A673 (cell line): ENCODE data around the gene GPX8. TPM values are rescaled to one million over a fixed set of nuclear protein-coding genes. Genes with fewer than 3 reads are reported as not detected.

Experiments
- BruUV-seq: library from RNA; stranded (reverse); fragments of 400-500 nt; replicated peaks from 2 replicates; lab custom pipeline; 2021; lab: Mats Ljungman, UMichigan
- CTCF ChIA-PET: fragments of 300-600 bp; sonication (Branson Sonifier 250); formaldehyde crosslinking; loops from one replicate; lab custom pipeline; 2022; ENCODE audit warnings: antibody characterized with exemption; lab: Charles Lee
- POLR2A ChIA-PET: fragments of 300-600 bp; sonication (Branson Sonifier 250); formaldehyde crosslinking; loops from one replicate; lab custom pipeline; 2022; ENCODE audit warnings: antibody characterized with exemption; ENCODE audit not compliant: low non-redundant PET; lab: Charles Lee
- DNase-seq: peaks from one replicate; pipeline ENCODE4 v3.0.0-alpha.2; 2015; ENCODE audit warnings: low spot score
- H3K27ac ChIP-seq: fragments of 200-600 bp; sonication (generic); 2 replicates; pipeline ENCODE4 v1.5.1; 2016; ENCODE audit warnings: mixed run types, low read depth, mild to moderate bottlenecking, mixed read lengths, antibody characterized with exemption, low read length; ENCODE audit not compliant: poor library complexity, severe bottlenecking
- H3K27me3 ChIP-seq: fragments of 200-600 bp; sonication (generic); replicated peaks from 2 replicates; pipeline ENCODE4 v1.6.1; 2017; ENCODE audit warnings: mixed run types, low read depth, mild to moderate bottlenecking, mixed read lengths, antibody characterized with exemption, low read length; ENCODE audit not compliant: insufficient read depth, poor library complexity
- H3K36me3 ChIP-seq: fragments of 200-600 bp; sonication (generic); 2 replicates; pipeline ENCODE4 v1.6.1; 2016; ENCODE audit warnings: mixed run types, mild to moderate bottlenecking, mixed read lengths, antibody characterized with exemption, low read length; ENCODE audit not compliant: insufficient read depth, poor library complexity, severe bottlenecking
- H3K4me1 ChIP-seq: fragments of 200-600 bp; sonication (generic); 2 replicates; pipeline ENCODE4 v1.6.1; 2017; ENCODE audit warnings: mixed run types, mild to moderate bottlenecking, mixed read lengths, antibody characterized with exemption, low read length; ENCODE audit not compliant: insufficient read depth, poor library complexity, severe bottlenecking
- H3K4me3 ChIP-seq: fragments of 200-600 bp; sonication (generic); 2 replicates; pipeline ENCODE4 v1.5.1; 2016; ENCODE audit warnings: low read depth, mixed run types, mild to moderate bottlenecking, mixed read lengths, low read length; ENCODE audit not compliant: poor library complexity, severe bottlenecking
- H3K9me3 ChIP-seq: fragments of 200-600 bp; sonication (generic); 2 replicates; pipeline ENCODE4 v1.6.1; 2016; ENCODE audit warnings: mixed run types, low read depth, mild to moderate bottlenecking, mixed read lengths, antibody characterized with exemption, low read length; ENCODE audit not compliant: poor library complexity, severe bottlenecking
- EZH2 ChIP-seq: fragments of 200-600 bp; sonication (generic); IDR thresholded peaks from 2 replicates; pipeline ENCODE4 v1.6.1; 2017; ENCODE audit warnings: borderline replicate concordance, low read depth, mild to moderate bottlenecking, mixed read lengths, antibody characterized with exemption, low read length; ENCODE audit not compliant: poor library complexity, severe bottlenecking
- intact Hi-C: fragments of 100-400 bp; cut with micrococcal nuclease; formaldehyde crosslinking; loops from one replicate; pipeline ENCODE4 v1.10.0; 2022; ENCODE audit not compliant: unreplicated experiment
- total RNA-seq: library from RNA; stranded (reverse); gene quantifications from 2 replicates; pipeline ENCODE4 v1.2.3, GENCODE V29; 2021
- TF ChIP-seq, protein P1 (sequence below): fragments of 300-800, 200-600 bp; sonication (generic); conservative IDR thresholded peaks from 2 replicates; pipeline ENCODE4 v1.5.1; 2017; ENCODE audit warnings: low read depth, mild to moderate bottlenecking, antibody characterized with exemption, low read length, moderate library complexity, mixed read lengths

GPX8 gene
- total RNA-seq, 1 experiment from 2014 or later = 54.7 TPM

DNA sequence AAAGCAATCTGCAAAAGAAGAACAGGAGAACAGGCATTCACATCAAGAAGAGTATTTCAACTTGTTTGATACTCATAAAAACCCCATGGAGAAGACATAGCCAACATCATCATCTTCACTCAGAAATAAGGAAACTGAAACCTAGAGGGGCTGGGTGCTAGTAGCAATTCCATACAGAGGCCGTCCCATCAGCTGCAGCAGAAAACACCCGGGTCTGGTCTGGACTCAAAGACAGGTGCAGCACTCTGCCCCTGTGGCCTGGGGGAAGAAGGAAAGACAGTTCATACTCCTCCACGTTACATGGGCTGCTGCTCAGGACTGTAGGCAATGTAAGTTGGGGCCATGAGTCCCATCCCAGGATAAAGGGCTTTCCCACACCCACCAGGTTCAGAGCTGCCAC is 45.9 kb upstream of the GPX8 start:
- no peak overlapping the region for H3K27ac ChIP-seq
- no TSS peak for BruUV-seq
- intact Hi-C loops = no loop called here
- DNase-seq = no peak
- peaks cover 5% of the 10 kb centered on the region for H3K27me3 ChIP-seq
- H3K36me3 ChIP-seq = no peaks in the 10 kb centered on the region
- CTCF ChIA-PET = no interaction called here
- no peaks in the 10 kb centered on the region for H3K9me3 ChIP-seq
- TF ChIP-seq EZH2 = no peak
- TF ChIP-seq, protein P1, sequence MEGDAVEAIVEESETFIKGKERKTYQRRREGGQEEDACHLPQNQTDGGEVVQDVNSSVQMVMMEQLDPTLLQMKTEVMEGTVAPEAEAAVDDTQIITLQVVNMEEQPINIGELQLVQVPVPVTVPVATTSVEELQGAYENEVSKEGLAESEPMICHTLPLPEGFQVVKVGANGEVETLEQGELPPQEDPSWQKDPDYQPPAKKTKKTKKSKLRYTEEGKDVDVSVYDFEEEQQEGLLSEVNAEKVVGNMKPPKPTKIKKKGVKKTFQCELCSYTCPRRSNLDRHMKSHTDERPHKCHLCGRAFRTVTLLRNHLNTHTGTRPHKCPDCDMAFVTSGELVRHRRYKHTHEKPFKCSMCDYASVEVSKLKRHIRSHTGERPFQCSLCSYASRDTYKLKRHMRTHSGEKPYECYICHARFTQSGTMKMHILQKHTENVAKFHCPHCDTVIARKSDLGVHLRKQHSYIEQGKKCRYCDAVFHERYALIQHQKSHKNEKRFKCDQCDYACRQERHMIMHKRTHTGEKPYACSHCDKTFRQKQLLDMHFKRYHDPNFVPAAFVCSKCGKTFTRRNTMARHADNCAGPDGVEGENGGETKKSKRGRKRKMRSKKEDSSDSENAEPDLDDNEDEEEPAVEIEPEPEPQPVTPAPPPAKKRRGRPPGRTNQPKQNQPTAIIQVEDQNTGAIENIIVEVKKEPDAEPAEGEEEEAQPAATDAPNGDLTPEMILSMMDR = no peak
- POLR2A ChIA-PET = no interaction called here
- no peak overlapping the region for H3K4me3 ChIP-seq
- H3K4me1 ChIP-seq = no peaks in the 10 kb centered on the region

DNA sequence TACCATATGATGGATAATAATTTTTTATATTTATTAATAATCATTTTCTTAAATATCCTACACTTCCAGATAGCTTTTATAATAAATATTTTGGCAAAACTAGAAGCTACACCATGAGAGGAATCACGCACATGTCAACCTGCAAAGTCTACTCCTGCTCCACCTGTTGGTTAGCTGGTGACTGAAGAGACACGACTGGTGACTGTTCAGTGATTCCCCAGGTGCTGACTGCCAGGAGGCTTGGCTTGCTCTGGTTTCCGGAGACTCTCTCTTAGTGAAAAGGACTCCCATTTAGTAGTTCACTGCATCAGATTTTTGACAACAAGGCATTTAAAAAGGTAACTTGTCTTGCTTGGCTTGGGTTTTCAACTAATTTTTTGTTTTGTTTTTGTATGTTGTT is 36.6 kb upstream of the GPX8 start:
- Histone ChIP-seq H3K4me3 (no peak overlapping the region), H3K27ac (no peak overlapping the region), H3K9me3 (no peaks in the 10 kb centered on the region), H3K4me1 (no peaks in the 10 kb centered on the region), H3K36me3 (no peaks in the 10 kb centered on the region), H3K27me3 (peaks cover 44% of the 10 kb centered on the region)
- POLR2A ChIA-PET = no interaction called here
- CTCF ChIA-PET = no interaction called here
- no peak for TF ChIP-seq EZH2
- TF ChIP-seq, protein P1 = no peak
- no peak for DNase-seq
- intact Hi-C loops = no loop called here
- no TSS peak for BruUV-seq

- TF ChIP-seq, protein P1 = no peak
- no peak for TF ChIP-seq EZH2
- Histone ChIP-seq H3K27me3 (peaks cover 15% of the 10 kb centered on the region), H3K36me3 (no peaks in the 10 kb centered on the region), H3K4me1 (no peaks in the 10 kb centered on the region), H3K4me3 (no peak overlapping the region), H3K27ac (no peak overlapping the region), H3K9me3 (no peaks in the 10 kb centered on the region)
- no TSS peak for BruUV-seq
- ChIA-PET POLR2A (no interaction called here), CTCF (no interaction called here)
- DNase-seq = no peak
- intact Hi-C loops = no loop called here
Observed at GRCh38 chr5:55134053-55134722, 25.8 kb upstream of the GPX8 start.
